Measurements from ENCODE around the gene C11orf58.

The C11orf58 gene

DNA sequence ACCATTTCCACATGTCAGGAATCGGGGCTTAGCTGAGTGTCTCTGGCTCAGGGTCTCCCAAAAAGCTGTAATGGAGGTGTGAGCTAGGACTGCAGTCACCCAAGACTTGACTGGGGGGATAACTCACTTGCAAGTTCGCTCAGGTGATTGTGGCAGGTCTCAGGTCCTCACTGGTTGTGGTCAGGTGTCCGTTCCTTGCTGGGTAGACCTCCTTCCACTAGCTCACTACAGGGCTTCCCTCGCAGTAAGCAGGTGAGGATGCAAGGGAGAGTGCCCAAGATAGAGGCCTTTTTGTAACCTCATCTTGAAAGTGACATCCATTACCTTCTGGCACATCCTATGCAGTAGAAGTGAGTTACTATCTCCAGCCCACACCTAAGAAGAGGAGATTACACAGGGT, 29.5 kb downstream of the C11orf58 start:
- Histone ChIP-seq H3K79me1 (ENCODE audit: low read depth, low read length) (no peaks in the 10 kb centered on the region), H2BK120ac (ENCODE audit: low read depth, low read length) (no peak overlapping the region), H3K9me3 (replicated peaks in 1 of 2; ENCODE audit: control insufficient read depth in 2 of 2, insufficient read depth in 1 of 2, low read depth in 1 of 2, low read length in 2 of 2) (no peaks in the 10 kb centered on the region), H2AFZ (ENCODE audit: low read length) (no peak overlapping the region), H3K4ac (ENCODE audit: low read length) (no peak overlapping the region), H3K4me2 (ENCODE audit: insufficient read depth, low read length, poor library complexity, severe bottlenecking) (no peak overlapping the region), H2BK12ac (ENCODE audit: low read length) (no peak overlapping the region), H3K27me3 (ENCODE audit: control insufficient read depth in 3 of 3, insufficient read depth in 3 of 3, low read depth in 1 of 3, low read length in 3 of 3) (no peaks in the 10 kb centered on the region), H4K91ac (ENCODE audit: low read depth, low read length, poor library complexity) (no peak overlapping the region), H3K23ac (ENCODE audit: low read depth, low read length, poor library complexity) (no peak overlapping the region), H3K9ac (ENCODE audit: low read depth, low read length, poor library complexity) (no peak overlapping the region), H2BK15ac (ENCODE audit: low read length) (no peak overlapping the region), H3K4me1 (ENCODE audit: control insufficient read depth in 2 of 2, insufficient read depth in 1 of 2, low read depth in 1 of 2, low read length in 2 of 2) (no peaks in the 10 kb centered on the region), H4K8ac (ENCODE audit: low read depth, low read length) (no peak overlapping the region), H2BK5ac (ENCODE audit: low read length) (no peak overlapping the region), H3K14ac (ENCODE audit: low read length) (no peak overlapping the region), H2AK5ac (ENCODE audit: low read depth, low read length) (no peak overlapping the region), H3K4me3 (ENCODE audit: low read length in 2 of 2) (no peak overlapping the region), H3K27ac (replicated peaks; ENCODE audit: low read length) (no peak overlapping the region), H3K18ac (ENCODE audit: low read length) (no peak overlapping the region), H3K36me3 (replicated peaks in 1 of 2; ENCODE audit: control insufficient read depth in 2 of 2, insufficient read depth in 2 of 2, low read length in 2 of 2) (no peaks in the 10 kb centered on the region)
- DNase-seq (ENCODE audit: low spot score), result no peak
- no CpG with 5 or more reads among the region's 4 CpGs for WGBS, 2 donors (ENCODE audit: extremely low coverage in 2 of 2, insufficient read length in 2 of 2, insufficient replicate concordance in 1 of 2)

GRCh38 chr11:16769386-16769785, 30.9 kb downstream of the C11orf58 start:
- no peak overlapping the region for H4K8ac ChIP-seq (ENCODE audit: low read depth, low read length)
- peak overlapping the region; percentile 77 for H3K18ac ChIP-seq (ENCODE audit: low read length)
- H2BK15ac ChIP-seq (ENCODE audit: low read length), result no peak overlapping the region
- H3K23ac ChIP-seq (ENCODE audit: low read depth, low read length, poor library complexity), result no peak overlapping the region
- H3K4me2 ChIP-seq (ENCODE audit: insufficient read depth, low read length, poor library complexity, severe bottlenecking), result no peak overlapping the region
- no peak overlapping the region for H2BK12ac ChIP-seq (ENCODE audit: low read length)
- H2BK120ac ChIP-seq (ENCODE audit: low read depth, low read length), result no peak overlapping the region
- H3K14ac ChIP-seq (ENCODE audit: low read length), result no peak overlapping the region
- no peak overlapping the region for H3K9ac ChIP-seq (ENCODE audit: low read depth, low read length, poor library complexity)
- no peak overlapping the region for H3K27ac ChIP-seq (replicated peaks; ENCODE audit: low read length)
- no peak overlapping the region for H2AK5ac ChIP-seq (ENCODE audit: low read depth, low read length)
- no peaks in the 10 kb centered on the region for H3K79me1 ChIP-seq (ENCODE audit: low read depth, low read length)
- no peak overlapping the region for H2BK5ac ChIP-seq (ENCODE audit: low read length)
- H3K4me1 ChIP-seq (ENCODE audit: control insufficient read depth in 2 of 2, insufficient read depth in 1 of 2, low read depth in 1 of 2, low read length in 2 of 2), result no peaks in the 10 kb centered on the region
- WGBS, 2 donors (ENCODE audit: extremely low coverage in 2 of 2, insufficient read length in 2 of 2, insufficient replicate concordance in 1 of 2), result no CpG with 5 or more reads among the region's 4 CpGs
- H4K91ac ChIP-seq (ENCODE audit: low read depth, low read length, poor library complexity), result no peak overlapping the region
- no peaks in the 10 kb centered on the region for H3K36me3 ChIP-seq (replicated peaks in 1 of 2; ENCODE audit: control insufficient read depth in 2 of 2, insufficient read depth in 2 of 2, low read length in 2 of 2)
- H2AFZ ChIP-seq (ENCODE audit: low read length), result no peak overlapping the region
- DNase-seq (ENCODE audit: low spot score), result no peak
- no peaks in the 10 kb centered on the region for H3K9me3 ChIP-seq (replicated peaks in 1 of 2; ENCODE audit: control insufficient read depth in 2 of 2, insufficient read depth in 1 of 2, low read depth in 1 of 2, low read length in 2 of 2)
- H3K27me3 ChIP-seq (ENCODE audit: control insufficient read depth in 3 of 3, insufficient read depth in 3 of 3, low read depth in 1 of 3, low read length in 3 of 3), result no peaks in the 10 kb centered on the region
- no peak overlapping the region for H3K4me3 ChIP-seq (ENCODE audit: low read length in 2 of 2)
- H3K4ac ChIP-seq (ENCODE audit: low read length), result no peak overlapping the region

GRCh38 chr11:16770016-16770415, 31.6 kb downstream of the C11orf58 start:
- Histone ChIP-seq H2BK15ac (ENCODE audit: low read length) (no peak overlapping the region), H4K91ac (ENCODE audit: low read depth, low read length, poor library complexity) (no peak overlapping the region), H4K8ac (ENCODE audit: low read depth, low read length) (no peak overlapping the region), H3K27ac (replicated peaks; ENCODE audit: low read length) (no peak overlapping the region), H3K4ac (ENCODE audit: low read length) (no peak overlapping the region), H3K4me2 (ENCODE audit: insufficient read depth, low read length, poor library complexity, severe bottlenecking) (no peak overlapping the region), H3K79me1 (ENCODE audit: low read depth, low read length) (no peaks in the 10 kb centered on the region), H3K14ac (ENCODE audit: low read length) (no peak overlapping the region), H3K4me1 (ENCODE audit: control insufficient read depth in 2 of 2, insufficient read depth in 1 of 2, low read depth in 1 of 2, low read length in 2 of 2) (peaks cover 2% of the 10 kb centered on the region in 2 donors), H3K9me3 (replicated peaks in 1 of 2; ENCODE audit: control insufficient read depth in 2 of 2, insufficient read depth in 1 of 2, low read depth in 1 of 2, low read length in 2 of 2) (no peaks in the 10 kb centered on the region), H2AFZ (ENCODE audit: low read length) (no peak overlapping the region), H2BK5ac (ENCODE audit: low read length) (no peak overlapping the region), H3K27me3 (ENCODE audit: control insufficient read depth in 3 of 3, insufficient read depth in 3 of 3, low read depth in 1 of 3, low read length in 3 of 3) (no peaks in the 10 kb centered on the region), H3K23ac (ENCODE audit: low read depth, low read length, poor library complexity) (no peak overlapping the region), H3K18ac (ENCODE audit: low read length) (no peak overlapping the region), H2BK12ac (ENCODE audit: low read length) (no peak overlapping the region), H3K4me3 (ENCODE audit: low read length in 2 of 2) (no peak overlapping the region), H3K36me3 (replicated peaks in 1 of 2; ENCODE audit: control insufficient read depth in 2 of 2, insufficient read depth in 2 of 2, low read length in 2 of 2) (no peaks in the 10 kb centered on the region), H3K9ac (ENCODE audit: low read depth, low read length, poor library complexity) (no peak overlapping the region), H2AK5ac (ENCODE audit: low read depth, low read length) (no peak overlapping the region), H2BK120ac (ENCODE audit: low read depth, low read length) (no peak overlapping the region)
- WGBS, 2 donors (ENCODE audit: extremely low coverage in 2 of 2, insufficient read length in 2 of 2, insufficient replicate concordance in 1 of 2), result no CpG with 5 or more reads among the region's 11 CpGs
- DNase-seq (ENCODE audit: low spot score), result no peak

- DNase-seq (ENCODE audit: low spot score), result no peak
- no peaks in the 10 kb centered on the region for H3K79me1 ChIP-seq (ENCODE audit: low read depth, low read length)
- H3K18ac ChIP-seq (ENCODE audit: low read length), result no peak overlapping the region
- H3K4me2 ChIP-seq (ENCODE audit: insufficient read depth, low read length, poor library complexity, severe bottlenecking), result no peak overlapping the region
- no peak overlapping the region for H2BK12ac ChIP-seq (ENCODE audit: low read length)
- no peak overlapping the region for H4K8ac ChIP-seq (ENCODE audit: low read depth, low read length)
- H2AFZ ChIP-seq (ENCODE audit: low read length), result no peak overlapping the region
- no peak overlapping the region for H3K9ac ChIP-seq (ENCODE audit: low read depth, low read length, poor library complexity)
- H3K27me3 ChIP-seq (ENCODE audit: control insufficient read depth in 3 of 3, insufficient read depth in 3 of 3, low read depth in 1 of 3, low read length in 3 of 3), result no peaks in the 10 kb centered on the region
- H3K14ac ChIP-seq (ENCODE audit: low read length), result no peak overlapping the region
- no peak overlapping the region for H3K4me3 ChIP-seq (ENCODE audit: low read length in 2 of 2)
- no peak overlapping the region for H2BK5ac ChIP-seq (ENCODE audit: low read length)
- no peak overlapping the region for H4K91ac ChIP-seq (ENCODE audit: low read depth, low read length, poor library complexity)
- H2BK15ac ChIP-seq (ENCODE audit: low read length), result no peak overlapping the region
- no CpG with 5 or more reads among the region's 12 CpGs for WGBS, 2 donors (ENCODE audit: extremely low coverage in 2 of 2, insufficient read length in 2 of 2, insufficient replicate concordance in 1 of 2)
- H3K36me3 ChIP-seq (replicated peaks in 1 of 2; ENCODE audit: control insufficient read depth in 2 of 2, insufficient read depth in 2 of 2, low read length in 2 of 2), result peaks cover 0 to 2% of the 10 kb centered on the region in 2 donors
- no peak overlapping the region for H3K23ac ChIP-seq (ENCODE audit: low read depth, low read length, poor library complexity)
- H3K27ac ChIP-seq (replicated peaks; ENCODE audit: low read length), result no peak overlapping the region
- no peak overlapping the region for H2BK120ac ChIP-seq (ENCODE audit: low read depth, low read length)
- no peaks in the 10 kb centered on the region for H3K9me3 ChIP-seq (replicated peaks in 1 of 2; ENCODE audit: control insufficient read depth in 2 of 2, insufficient read depth in 1 of 2, low read depth in 1 of 2, low read length in 2 of 2)
- no peak overlapping the region for H3K4ac ChIP-seq (ENCODE audit: low read length)
- no peak overlapping the region for H2AK5ac ChIP-seq (ENCODE audit: low read depth, low read length)
- H3K4me1 ChIP-seq (ENCODE audit: control insufficient read depth in 2 of 2, insufficient read depth in 1 of 2, low read depth in 1 of 2, low read length in 2 of 2), result peaks cover 4 to 10% of the 10 kb centered on the region in 2 donors
Measured at GRCh38 chr11:16771350-16772140, 33.1 kb downstream of the C11orf58 start.
